Measurements from ENCODE around the gene C2CD5.
A peak's percentile ranks its signal among the peaks of the same experiment; 100 is the strongest.

Gene C2CD5

DNA sequence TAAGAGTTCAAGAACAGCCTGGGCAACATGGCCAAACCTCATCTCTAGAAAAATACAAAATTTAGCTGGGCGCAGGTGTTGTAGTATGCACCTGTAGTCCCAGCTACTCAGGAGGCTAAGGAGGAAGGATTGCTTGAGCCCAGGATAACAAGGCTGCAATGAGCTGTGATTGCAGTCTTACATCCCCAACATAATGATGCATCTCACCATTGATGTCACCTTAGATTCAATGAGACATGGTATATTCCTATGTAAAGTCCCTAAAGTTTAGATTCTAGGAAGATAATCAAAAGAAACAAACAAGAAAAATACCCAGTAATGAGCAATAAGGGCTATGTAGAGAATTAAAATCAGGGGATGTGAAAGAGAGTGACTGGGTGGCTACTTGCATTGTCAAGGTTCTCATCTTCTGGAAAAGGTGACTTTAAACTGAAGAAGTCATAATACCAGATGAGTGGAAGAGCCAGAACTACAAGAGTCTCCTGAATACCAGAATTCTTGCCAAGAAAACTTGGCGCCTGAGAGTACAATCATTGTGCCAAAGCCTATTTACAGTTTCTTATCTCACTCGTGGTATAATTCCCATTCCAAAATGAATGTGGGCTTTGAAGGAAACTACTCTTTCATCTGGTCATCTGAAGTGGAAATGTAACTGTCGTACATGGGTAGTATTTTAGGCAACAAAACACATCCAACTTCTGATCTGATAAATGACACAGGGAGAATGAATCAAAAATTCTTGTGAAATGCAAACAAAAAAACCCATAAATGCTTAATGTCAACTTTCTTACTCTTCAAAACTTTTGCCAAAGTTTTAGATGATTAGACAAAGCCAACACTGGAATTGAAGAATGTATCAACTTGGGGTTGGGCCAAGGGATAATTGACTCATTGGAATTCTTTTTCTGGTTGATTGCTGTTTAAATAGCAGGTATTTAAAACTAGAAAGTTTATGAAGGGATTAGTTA is 128.7 kb downstream of the C2CD5 start:
- DNase-seq (ENCODE audit: low read depth in 2 of 2, low spot score in 1 of 2), result no peak

DNA sequence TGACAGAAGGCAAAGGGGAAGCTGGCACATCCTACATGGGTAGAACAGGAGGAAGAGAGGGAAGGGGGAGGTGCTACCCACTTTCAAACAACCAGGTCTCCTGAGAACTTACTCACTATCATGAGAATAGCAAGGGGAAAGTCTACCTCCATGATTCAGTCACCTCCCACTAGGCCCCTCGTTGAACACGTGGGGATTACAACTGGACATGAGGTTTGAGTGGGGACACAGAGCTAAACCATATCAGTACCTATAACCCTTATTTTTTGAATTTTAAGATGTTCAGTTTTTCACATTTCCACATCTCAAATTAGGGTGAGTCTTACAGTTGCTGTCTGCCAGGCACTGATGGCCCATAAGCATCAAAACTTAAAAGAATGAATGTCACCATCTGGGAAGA is 129.6 kb downstream of the C2CD5 start:
- no peak for DNase-seq (ENCODE audit: low read depth in 2 of 2, low spot score in 1 of 2)

GRCh38 chr12:22413592-22413991 is 130.8 kb downstream of the C2CD5 start:
- no peak for DNase-seq (ENCODE audit: low read depth in 2 of 2, low spot score in 1 of 2)

GRCh38 chr12:22412581-22412980 is 131.8 kb downstream of the C2CD5 start:
- DNase-seq (ENCODE audit: low read depth in 2 of 2, low spot score in 1 of 2), result no peak

GRCh38 chr12:22410486-22410885 is 133.9 kb downstream of the C2CD5 start:
- DNase-seq (ENCODE audit: low read depth in 2 of 2, low spot score in 1 of 2), result no peak

DNA sequence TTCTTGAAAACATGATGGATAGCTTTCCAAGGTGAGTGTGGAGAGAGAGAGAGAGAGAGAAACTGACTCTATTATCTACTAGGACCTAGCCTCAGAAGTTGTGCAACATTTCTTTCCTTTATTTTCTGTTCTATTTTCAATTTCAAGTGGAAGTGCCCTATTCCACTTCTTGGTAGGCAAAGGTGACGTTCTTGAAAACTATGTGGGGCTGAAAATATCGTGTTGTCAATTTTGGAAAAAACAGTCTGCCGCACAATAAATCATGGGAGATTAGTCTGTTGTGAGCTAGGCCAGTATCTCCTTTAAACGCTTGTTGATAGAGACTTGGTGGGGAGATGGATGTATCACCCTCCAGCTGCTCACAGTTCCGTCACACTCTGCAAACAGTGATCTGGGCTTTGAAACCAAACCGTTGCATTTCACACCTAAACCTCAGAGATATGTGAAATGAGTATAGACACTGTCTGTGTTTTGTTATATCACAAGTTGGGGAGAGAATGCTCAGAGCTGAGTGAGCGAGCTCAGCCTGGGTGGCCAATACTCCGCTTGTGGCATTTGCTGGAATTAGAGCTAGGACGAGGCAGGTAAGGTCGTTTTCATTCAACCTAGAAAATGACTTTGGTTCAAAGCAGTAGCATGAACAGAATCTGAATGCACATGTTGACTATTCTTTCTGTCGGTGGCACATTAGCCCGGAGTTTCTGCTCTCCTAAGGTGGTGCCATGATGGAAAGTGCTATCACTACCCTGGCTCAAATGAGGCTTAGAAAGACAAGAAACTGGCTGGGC is 134.8 kb downstream of the C2CD5 start:
- DNase-seq (ENCODE audit: low read depth in 2 of 2, low spot score in 1 of 2), result peak; percentile 1 to 12

DNA sequence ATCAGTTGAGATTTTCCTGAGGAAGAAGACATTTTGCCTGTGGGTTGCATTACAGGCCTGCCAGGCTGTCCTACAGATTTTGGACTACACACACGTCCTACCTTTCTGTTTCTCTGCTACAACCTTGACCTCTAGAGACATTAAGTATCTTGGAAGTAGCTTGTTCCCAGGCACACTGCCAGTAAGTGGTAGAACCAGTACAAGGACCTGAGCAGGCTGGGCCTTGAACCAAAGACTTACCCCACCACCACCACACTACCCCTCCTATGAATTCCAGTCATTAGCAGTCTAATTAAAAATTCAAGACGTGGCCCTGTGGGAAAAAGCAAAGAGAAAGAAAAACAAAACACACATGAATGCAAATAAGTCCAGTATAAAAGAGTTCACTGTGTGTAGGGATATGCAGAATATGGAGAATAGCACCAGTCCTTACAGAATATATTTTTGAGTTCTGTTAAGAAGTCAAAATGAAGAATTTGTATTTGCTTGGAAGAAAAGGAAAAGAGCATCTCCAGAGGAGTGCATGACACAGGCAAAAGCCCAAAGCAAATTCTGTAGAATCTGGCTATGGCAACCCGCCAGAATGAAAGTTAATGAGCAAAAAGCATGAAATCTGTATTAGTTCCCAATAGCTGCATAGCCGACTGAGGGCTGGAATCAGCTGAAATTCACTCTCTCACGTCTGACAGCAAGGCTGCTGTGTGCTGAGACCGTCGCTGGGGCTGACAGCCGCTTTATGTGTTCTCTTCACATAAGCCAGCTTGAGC is 135.5 kb downstream of the C2CD5 start:
- DNase-seq (ENCODE audit: low read depth in 2 of 2, low spot score in 1 of 2), result no peak

DNA sequence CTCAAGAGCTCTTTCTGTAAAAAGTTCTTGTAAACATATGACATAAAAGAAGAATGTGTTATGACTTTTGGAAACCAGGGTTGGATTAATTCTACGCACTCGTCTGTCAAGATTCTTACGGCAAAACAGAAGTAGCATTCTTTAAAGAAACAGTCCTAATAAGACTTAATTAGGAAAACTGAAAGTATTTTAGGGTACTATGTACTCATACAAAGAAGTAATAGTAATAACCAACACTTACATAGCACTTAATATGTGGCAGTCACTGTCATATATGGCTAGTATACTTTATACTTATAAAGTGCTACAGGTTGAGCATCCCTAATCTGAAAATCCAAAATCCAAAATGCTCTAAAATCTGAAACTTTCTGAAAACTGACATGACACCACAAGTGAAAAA is 136.9 kb downstream of the C2CD5 start:
- no peak for DNase-seq (ENCODE audit: low read depth in 2 of 2, low spot score in 1 of 2)

- no peak for DNase-seq (ENCODE audit: low read depth in 2 of 2, low spot score in 1 of 2)
Measured at GRCh38 chr12:22406627-22407026, 137.7 kb downstream of the C2CD5 start.

GRCh38 chr12:22399464-22400180 is 144.7 kb downstream of the C2CD5 start:
- DNase-seq (ENCODE audit: low read depth in 2 of 2, low spot score in 1 of 2), result no peak

All from stimulated activated CD8-positive, alpha-beta memory T cell treated with anti-CD3 and anti-CD28 coated beads, Interleukin-4, amount 100 ng/mL, for 1 hour (primary cell).